HEK293 (cell line): ENCODE measurements around the gene FSTL4.

ENCODE experiments used
- CTCF ChIA-PET: fragments of 350-600 bp; formaldehyde crosslinking; extraction: SDS; loops from one replicate; lab custom pipeline; 2021; ENCODE audit warnings: antibody characterized with exemption; lab: Yijun Ruan, JAX
- POLR2A ChIA-PET: fragments of 300-600 bp; formaldehyde crosslinking; extraction: SDS; loops from one replicate; lab custom pipeline; 2020; ENCODE audit warnings: antibody characterized with exemption, inconsistent platforms; lab: Yijun Ruan, JAX
- H3K27ac ChIP-seq: fragments of 200-500 bp; sonication (Bioruptor generic); 2 replicates; pipeline ENCODE4 v1.5.1; 2014; ENCODE audit warnings: low read depth, low read length, control low read depth, inconsistent platforms; ENCODE audit errors: extremely low read depth
- H3K36me3 ChIP-seq, 2 experiments: fragments of 200-500 bp in 1 of 2; sonication (Bioruptor generic) in 1 of 2; 1 replicate in 1 of 2; 2 replicates in 1 of 2; pipeline ENCODE4 v1.5.1; 2014 to 2017; ENCODE audit warnings: inconsistent platforms in 2 of 2, low read length in 2 of 2; ENCODE audit not compliant: control insufficient read depth in 2 of 2, insufficient read depth in 1 of 2
- H3K4me1 ChIP-seq: fragments of 200-500 bp; sonication (Bioruptor generic); 2 replicates; pipeline ENCODE4 v1.5.1; 2014; ENCODE audit warnings: mild to moderate bottlenecking, low read length, inconsistent platforms; ENCODE audit not compliant: control insufficient read depth, insufficient read depth
- H3K4me3 ChIP-seq: 2 replicates; pipeline ENCODE4 v1.5.1; 2011; ENCODE audit warnings: low read depth, mild to moderate bottlenecking, control low read depth, low read length, moderate library complexity
- H3K9me3 ChIP-seq: fragments of 200-500 bp; sonication (Bioruptor generic); 2 replicates; pipeline ENCODE4 v1.5.1; 2014; ENCODE audit warnings: low read depth, low read length, inconsistent platforms; ENCODE audit not compliant: control insufficient read depth, insufficient read depth
- BCL11B ChIP-seq: fragments of 450-650 bp; formaldehyde crosslinking; IDR thresholded peaks from 2 replicates; pipeline ENCODE4 v1.5.1; 2016; ENCODE audit warnings: low read depth, missing biosample characterization, missing genetic modification characterization
- GLIS1 ChIP-seq: fragments of 450-650 bp; formaldehyde crosslinking; IDR thresholded peaks from 2 replicates; pipeline ENCODE4 v1.5.1; 2016; ENCODE audit warnings: missing biosample characterization, missing genetic modification characterization
- HOXA7 ChIP-seq: sonication (generic); formaldehyde crosslinking; IDR thresholded peaks from 2 replicates; pipeline ENCODE4 v1.8.1; 2022; ENCODE audit warnings: missing genetic modification reagents, borderline replicate concordance
- KLF1 ChIP-seq: fragments of 450-650 bp; formaldehyde crosslinking; IDR thresholded peaks from 2 replicates; pipeline ENCODE4 v1.5.1; 2016; ENCODE audit warnings: missing biosample characterization, missing genetic modification characterization
- MEIS1 ChIP-seq: sonication (generic); formaldehyde crosslinking; IDR thresholded peaks from 2 replicates; pipeline ENCODE4 v1.8.1; 2022; ENCODE audit warnings: missing genetic modification reagents, mild to moderate bottlenecking, borderline replicate concordance
- ZFP69B ChIP-seq: fragments of 450-650 bp; formaldehyde crosslinking; IDR thresholded peaks from 2 replicates; pipeline ENCODE4 v1.5.1; 2016; ENCODE audit warnings: missing biosample characterization, missing genetic modification characterization
- ZNF112 ChIP-seq: fragments of 450-650 bp; formaldehyde crosslinking; IDR thresholded peaks from 2 replicates; pipeline ENCODE4 v1.5.0; 2017; ENCODE audit warnings: missing biosample characterization, missing genetic modification characterization
- ZNF214 ChIP-seq: fragments of 450-650 bp; formaldehyde crosslinking; IDR thresholded peaks from 2 replicates; pipeline ENCODE4 v1.5.1; 2017; ENCODE audit warnings: missing biosample characterization, mild to moderate bottlenecking, missing genetic modification characterization, borderline replicate concordance
- ZNF416 ChIP-seq: fragments of 450-650 bp; formaldehyde crosslinking; IDR thresholded peaks from 2 replicates; pipeline ENCODE4 v1.5.1; 2016; ENCODE audit warnings: missing biosample characterization, missing genetic modification characterization
- ZNF544 ChIP-seq: fragments of 450-650 bp; formaldehyde crosslinking; IDR thresholded peaks from 2 replicates; pipeline ENCODE4 v1.5.0; 2017; ENCODE audit warnings: missing biosample characterization, missing genetic modification characterization
- ZNF571 ChIP-seq: fragments of 450-650 bp; formaldehyde crosslinking; IDR thresholded peaks from 2 replicates; pipeline ENCODE4 v1.5.0; 2017; ENCODE audit warnings: missing biosample characterization, missing genetic modification characterization
- TF ChIP-seq, protein P1 (sequence below): fragments of 450-650 bp; IDR thresholded peaks from 2 replicates; pipeline ENCODE4 v1.5.1; 2018; ENCODE audit warnings: missing biosample characterization, mild to moderate bottlenecking, missing genetic modification characterization
- TF ChIP-seq, protein P2 (sequence below): fragments of 450-650 bp; formaldehyde crosslinking; IDR thresholded peaks from 2 replicates; pipeline ENCODE4 v1.5.1; 2016; ENCODE audit warnings: missing biosample characterization, missing genetic modification characterization
- TF ChIP-seq, protein P3 (sequence below): fragments of 450-650 bp; formaldehyde crosslinking; IDR thresholded peaks from 2 replicates; pipeline ENCODE4 v1.5.1; 2016; ENCODE audit warnings: missing biosample characterization, missing genetic modification characterization, borderline replicate concordance

Gene FSTL4

DNA sequence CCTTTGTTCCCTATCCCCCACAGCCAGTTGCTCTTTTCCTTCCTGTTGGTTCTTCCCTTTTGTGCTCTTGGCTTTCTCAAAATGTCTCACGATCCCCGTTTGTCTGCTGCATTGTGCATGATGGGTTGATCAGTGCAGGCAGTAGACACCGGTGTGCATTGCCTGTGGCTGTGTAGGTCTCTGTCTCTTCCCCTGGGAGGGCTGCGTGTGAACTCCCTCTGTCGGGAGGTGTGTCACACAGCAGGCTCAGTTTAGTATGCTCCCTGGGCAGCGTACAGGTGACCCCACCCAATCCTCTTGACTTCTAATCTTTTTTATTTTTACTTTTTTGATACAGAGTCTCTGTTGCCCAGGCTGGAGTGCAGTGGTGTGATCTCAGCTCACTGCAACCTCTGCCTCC is 265.3 kb downstream of the FSTL4 start:
- TF ChIP-seq KLF1 (0 out of 2 replicates have a peak, but pooled peaks have one; percentile 36), HOXA7 (CRISPR knock-in tag) (no peak), MEIS1 (CRISPR knock-in tag) (no peak), GLIS1 (0 out of 2 replicates have a peak, but pooled peaks have one; percentile 17)
- CTCF ChIA-PET: interaction anchor here (0.6 to 1.1 kb wide), 6 partner anchors 11 to 692 kb away, joined by 3 to 4 read pairs (median 3); no protein-coding TSS in a partner anchor
- H3K36me3 ChIP-seq: no peaks in the 10 kb centered on the region

DNA sequence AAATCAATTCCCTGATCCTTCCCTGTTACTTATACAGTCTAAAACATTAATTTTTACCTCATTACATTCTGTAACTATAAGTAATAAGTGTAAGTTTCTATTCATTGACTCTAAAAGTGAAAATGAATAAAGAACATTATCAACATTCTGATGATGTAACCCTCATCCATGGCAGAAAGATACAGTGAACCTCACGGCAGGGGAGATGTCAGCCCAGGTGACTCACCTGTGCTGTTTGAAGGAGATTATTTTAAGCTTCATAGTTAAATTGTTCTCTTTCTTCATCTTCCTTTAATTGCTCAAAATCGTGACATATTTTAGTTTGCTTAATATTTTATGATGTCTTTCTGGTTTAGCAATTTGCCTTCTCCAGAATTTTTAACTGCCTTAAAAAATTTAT is 268.1 kb downstream of the FSTL4 start:
- no peaks in the 10 kb centered on the region for H3K9me3 ChIP-seq
- TF ChIP-seq BCL11B (tag by site-specific recombination) (no peak), ZNF416 (tag by site-specific recombination) (no peak), ZFP69B (no peak), ZNF571 (tag by site-specific recombination) (no peak), ZNF112 (tag by site-specific recombination) (no peak), ZNF214 (tag by site-specific recombination) (no peak), ZNF544 (tag by site-specific recombination) (no peak)
- TF ChIP-seq, protein P1, sequence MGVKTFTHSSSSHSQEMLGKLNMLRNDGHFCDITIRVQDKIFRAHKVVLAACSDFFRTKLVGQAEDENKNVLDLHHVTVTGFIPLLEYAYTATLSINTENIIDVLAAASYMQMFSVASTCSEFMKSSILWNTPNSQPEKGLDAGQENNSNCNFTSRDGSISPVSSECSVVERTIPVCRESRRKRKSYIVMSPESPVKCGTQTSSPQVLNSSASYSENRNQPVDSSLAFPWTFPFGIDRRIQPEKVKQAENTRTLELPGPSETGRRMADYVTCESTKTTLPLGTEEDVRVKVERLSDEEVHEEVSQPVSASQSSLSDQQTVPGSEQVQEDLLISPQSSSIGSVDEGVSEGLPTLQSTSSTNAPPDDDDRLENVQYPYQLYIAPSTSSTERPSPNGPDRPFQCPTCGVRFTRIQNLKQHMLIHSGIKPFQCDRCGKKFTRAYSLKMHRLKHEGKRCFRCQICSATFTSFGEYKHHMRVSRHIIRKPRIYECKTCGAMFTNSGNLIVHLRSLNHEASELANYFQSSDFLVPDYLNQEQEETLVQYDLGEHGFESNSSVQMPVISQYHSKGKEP (tag by site-specific recombination): no peak
- TF ChIP-seq, protein P2, sequence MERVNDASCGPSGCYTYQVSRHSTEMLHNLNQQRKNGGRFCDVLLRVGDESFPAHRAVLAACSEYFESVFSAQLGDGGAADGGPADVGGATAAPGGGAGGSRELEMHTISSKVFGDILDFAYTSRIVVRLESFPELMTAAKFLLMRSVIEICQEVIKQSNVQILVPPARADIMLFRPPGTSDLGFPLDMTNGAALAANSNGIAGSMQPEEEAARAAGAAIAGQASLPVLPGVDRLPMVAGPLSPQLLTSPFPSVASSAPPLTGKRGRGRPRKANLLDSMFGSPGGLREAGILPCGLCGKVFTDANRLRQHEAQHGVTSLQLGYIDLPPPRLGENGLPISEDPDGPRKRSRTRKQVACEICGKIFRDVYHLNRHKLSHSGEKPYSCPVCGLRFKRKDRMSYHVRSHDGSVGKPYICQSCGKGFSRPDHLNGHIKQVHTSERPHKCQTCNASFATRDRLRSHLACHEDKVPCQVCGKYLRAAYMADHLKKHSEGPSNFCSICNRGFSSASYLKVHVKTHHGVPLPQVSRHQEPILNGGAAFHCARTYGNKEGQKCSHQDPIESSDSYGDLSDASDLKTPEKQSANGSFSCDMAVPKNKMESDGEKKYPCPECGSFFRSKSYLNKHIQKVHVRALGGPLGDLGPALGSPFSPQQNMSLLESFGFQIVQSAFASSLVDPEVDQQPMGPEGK (tag by site-specific recombination): no peak
- TF ChIP-seq, protein P3, sequence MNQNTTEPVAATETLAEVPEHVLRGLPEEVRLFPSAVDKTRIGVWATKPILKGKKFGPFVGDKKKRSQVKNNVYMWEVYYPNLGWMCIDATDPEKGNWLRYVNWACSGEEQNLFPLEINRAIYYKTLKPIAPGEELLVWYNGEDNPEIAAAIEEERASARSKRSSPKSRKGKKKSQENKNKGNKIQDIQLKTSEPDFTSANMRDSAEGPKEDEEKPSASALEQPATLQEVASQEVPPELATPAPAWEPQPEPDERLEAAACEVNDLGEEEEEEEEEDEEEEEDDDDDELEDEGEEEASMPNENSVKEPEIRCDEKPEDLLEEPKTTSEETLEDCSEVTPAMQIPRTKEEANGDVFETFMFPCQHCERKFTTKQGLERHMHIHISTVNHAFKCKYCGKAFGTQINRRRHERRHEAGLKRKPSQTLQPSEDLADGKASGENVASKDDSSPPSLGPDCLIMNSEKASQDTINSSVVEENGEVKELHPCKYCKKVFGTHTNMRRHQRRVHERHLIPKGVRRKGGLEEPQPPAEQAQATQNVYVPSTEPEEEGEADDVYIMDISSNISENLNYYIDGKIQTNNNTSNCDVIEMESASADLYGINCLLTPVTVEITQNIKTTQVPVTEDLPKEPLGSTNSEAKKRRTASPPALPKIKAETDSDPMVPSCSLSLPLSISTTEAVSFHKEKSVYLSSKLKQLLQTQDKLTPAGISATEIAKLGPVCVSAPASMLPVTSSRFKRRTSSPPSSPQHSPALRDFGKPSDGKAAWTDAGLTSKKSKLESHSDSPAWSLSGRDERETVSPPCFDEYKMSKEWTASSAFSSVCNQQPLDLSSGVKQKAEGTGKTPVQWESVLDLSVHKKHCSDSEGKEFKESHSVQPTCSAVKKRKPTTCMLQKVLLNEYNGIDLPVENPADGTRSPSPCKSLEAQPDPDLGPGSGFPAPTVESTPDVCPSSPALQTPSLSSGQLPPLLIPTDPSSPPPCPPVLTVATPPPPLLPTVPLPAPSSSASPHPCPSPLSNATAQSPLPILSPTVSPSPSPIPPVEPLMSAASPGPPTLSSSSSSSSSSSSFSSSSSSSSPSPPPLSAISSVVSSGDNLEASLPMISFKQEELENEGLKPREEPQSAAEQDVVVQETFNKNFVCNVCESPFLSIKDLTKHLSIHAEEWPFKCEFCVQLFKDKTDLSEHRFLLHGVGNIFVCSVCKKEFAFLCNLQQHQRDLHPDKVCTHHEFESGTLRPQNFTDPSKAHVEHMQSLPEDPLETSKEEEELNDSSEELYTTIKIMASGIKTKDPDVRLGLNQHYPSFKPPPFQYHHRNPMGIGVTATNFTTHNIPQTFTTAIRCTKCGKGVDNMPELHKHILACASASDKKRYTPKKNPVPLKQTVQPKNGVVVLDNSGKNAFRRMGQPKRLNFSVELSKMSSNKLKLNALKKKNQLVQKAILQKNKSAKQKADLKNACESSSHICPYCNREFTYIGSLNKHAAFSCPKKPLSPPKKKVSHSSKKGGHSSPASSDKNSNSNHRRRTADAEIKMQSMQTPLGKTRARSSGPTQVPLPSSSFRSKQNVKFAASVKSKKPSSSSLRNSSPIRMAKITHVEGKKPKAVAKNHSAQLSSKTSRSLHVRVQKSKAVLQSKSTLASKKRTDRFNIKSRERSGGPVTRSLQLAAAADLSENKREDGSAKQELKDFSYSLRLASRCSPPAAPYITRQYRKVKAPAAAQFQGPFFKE (tag by site-specific recombination): no peak
- H3K4me1 ChIP-seq: no peaks in the 10 kb centered on the region
- H3K4me3 ChIP-seq: no peak overlapping the region
- ChIA-PET CTCF (interaction anchor here (1.0 kb wide), 2 partner anchors 31 to 79 kb away, joined by 3 to 4 read pairs; no protein-coding TSS in a partner anchor), POLR2A (no interaction called here)
- no peaks in the 10 kb centered on the region for H3K36me3 ChIP-seq
- H3K27ac ChIP-seq: no peak overlapping the region

More for the DNA sequence above, 265.3 kb downstream of the FSTL4 start:
- no peaks in the 10 kb centered on the region for H3K9me3 ChIP-seq
- H3K4me3 ChIP-seq: no peak overlapping the region
- POLR2A ChIA-PET: no interaction called here
- no peaks in the 10 kb centered on the region for H3K4me1 ChIP-seq
- H3K27ac ChIP-seq: no peak overlapping the region
